GM20000 (cell line): ENCODE data around the gene MAP3K10.
"Not testable (repeated sequence)": the region's sequence is repeated elsewhere in the genome, so short reads cannot be mapped to it uniquely, and the experiment has no call there.

ENCODE experiments used
- DNase-seq: peaks from one replicate; pipeline ENCODE4 v3.0.0; 2012; ENCODE audit warnings: low spot score
- TF ChIP-seq, protein P1 (sequence below): IDR thresholded peaks from 2 replicates; pipeline ENCODE4 v1.5.1; 2012; ENCODE audit warnings: mild to moderate bottlenecking, control low read depth; ENCODE audit errors: extremely low read depth, missing control alignments

Gene MAP3K10

DNA sequence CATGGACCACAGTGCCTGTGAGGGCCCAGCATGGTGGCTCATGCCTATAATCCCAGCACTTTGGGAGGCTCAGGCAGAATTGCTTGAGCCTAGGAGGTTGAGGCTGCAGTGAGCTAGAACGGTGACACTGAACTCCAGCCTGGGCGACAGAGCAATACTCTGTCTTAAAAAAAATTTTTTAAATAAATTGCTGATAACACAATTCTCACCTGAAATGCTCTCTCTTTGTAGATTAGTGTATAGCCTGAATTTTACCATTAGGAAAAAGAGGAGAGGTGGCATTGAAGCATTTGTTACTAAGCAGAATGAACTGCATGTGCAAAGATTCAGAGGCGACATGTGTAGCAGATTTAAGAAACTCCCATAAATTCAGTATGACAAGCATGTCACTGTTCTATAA is 29.1 kb upstream of the MAP3K10 start:
- TF ChIP-seq, protein P1, sequence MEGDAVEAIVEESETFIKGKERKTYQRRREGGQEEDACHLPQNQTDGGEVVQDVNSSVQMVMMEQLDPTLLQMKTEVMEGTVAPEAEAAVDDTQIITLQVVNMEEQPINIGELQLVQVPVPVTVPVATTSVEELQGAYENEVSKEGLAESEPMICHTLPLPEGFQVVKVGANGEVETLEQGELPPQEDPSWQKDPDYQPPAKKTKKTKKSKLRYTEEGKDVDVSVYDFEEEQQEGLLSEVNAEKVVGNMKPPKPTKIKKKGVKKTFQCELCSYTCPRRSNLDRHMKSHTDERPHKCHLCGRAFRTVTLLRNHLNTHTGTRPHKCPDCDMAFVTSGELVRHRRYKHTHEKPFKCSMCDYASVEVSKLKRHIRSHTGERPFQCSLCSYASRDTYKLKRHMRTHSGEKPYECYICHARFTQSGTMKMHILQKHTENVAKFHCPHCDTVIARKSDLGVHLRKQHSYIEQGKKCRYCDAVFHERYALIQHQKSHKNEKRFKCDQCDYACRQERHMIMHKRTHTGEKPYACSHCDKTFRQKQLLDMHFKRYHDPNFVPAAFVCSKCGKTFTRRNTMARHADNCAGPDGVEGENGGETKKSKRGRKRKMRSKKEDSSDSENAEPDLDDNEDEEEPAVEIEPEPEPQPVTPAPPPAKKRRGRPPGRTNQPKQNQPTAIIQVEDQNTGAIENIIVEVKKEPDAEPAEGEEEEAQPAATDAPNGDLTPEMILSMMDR, result no peak
- DNase-seq, result no peak

DNA sequence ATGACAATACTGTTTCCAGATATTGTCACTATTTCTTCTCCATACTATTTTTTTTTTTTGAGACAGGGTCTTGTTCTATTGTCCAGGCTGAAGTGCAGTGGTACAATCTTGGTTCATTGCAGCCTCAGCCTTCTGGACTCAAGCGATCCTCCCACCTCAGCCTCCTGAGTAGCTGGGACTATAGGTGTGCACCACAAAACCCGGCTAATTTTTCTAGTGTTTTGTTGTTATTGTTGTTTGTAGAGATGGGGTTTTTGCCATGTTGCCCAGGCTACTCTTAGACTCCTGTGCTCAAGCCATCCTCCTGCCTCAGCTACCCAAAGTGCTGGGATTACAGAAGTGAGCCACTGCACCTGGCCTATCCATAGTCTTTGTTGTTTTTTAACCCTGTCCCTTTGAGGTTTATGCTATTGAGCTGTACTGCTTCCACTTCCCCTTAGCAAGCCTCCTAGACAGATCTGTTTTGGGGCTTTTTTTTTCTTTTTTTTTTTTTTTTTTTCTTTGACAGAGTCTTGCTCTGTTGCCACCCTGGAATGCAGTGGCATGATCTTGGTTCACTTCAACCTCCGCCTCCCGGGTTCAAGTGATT is 27.6 kb upstream of the MAP3K10 start:
- peak; percentile 72 for DNase-seq
- TF ChIP-seq, protein P1, result no peak

DNA sequence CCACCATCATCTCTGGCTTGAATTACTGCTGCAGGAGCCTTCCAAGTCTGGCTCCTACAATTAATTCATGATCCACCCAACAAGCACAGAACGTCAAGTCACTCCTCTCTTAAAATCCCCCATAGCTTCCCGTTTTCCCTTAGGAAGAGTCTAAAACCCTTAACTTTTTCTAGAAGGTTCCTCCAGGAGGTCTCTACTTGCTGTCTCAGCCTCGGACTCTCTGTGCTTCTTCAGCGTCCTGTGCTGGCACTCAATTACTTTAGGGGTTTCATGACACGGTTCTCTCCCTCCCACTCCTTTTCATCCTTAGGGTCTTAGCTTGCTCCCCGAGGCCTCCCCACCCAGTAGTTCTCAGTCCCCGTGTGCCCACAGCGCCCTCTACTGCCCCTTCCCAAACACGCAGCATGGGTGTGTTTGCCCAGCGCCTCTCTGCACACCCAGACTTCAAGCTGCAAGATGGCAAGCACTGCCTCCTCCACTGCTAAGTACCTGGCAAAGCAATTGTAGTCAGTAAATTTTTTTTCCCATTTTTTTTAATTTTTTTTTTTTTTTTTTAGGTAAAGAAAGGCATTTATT is 25.8 kb upstream of the MAP3K10 start:
- DNase-seq, result peak; percentile 82

DNA sequence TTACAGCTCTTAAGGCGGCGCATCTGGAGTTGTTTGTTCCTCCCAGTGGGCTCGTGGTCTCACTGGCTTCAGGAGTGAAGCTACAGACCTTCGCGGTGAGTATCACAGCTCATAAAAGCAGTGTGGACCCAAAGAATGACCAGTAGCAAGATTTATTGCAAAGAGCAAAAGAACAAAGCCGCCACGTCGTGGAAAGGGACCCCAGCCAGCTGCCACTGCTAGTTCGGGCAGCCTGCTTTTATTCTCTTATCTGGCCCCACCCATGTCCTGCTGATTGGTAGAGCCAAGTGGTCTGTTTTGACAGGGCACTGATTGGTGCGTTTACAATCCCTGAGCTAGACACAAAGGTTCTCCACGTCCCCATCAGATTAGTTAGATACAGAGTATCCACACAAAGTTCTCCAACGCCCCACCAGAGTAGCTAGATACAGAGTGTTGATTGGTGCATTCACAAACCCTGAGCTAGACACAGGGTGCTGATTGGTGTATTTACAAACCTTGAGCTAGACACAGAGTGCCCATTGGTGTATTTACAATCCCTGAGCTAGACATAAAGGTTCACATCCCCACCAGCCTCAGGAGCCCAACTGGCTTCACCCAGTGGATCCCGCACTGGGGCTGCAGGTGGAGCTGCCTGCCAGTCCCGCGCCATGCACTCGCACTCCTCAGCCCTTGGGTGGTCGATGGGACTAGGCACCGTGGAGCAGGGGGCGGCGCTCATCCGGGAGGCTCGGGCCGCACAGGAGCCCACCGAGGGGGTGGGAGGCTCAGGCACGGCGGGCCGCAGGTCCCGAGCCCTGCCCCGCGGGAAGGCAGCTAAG is 21.5 kb upstream of the MAP3K10 start:
- not testable (repeated sequence) for DNase-seq

More for the DNA sequence above, 25.8 kb upstream of the MAP3K10 start:
- TF ChIP-seq, protein P1, result peak; percentile 79

DNA sequence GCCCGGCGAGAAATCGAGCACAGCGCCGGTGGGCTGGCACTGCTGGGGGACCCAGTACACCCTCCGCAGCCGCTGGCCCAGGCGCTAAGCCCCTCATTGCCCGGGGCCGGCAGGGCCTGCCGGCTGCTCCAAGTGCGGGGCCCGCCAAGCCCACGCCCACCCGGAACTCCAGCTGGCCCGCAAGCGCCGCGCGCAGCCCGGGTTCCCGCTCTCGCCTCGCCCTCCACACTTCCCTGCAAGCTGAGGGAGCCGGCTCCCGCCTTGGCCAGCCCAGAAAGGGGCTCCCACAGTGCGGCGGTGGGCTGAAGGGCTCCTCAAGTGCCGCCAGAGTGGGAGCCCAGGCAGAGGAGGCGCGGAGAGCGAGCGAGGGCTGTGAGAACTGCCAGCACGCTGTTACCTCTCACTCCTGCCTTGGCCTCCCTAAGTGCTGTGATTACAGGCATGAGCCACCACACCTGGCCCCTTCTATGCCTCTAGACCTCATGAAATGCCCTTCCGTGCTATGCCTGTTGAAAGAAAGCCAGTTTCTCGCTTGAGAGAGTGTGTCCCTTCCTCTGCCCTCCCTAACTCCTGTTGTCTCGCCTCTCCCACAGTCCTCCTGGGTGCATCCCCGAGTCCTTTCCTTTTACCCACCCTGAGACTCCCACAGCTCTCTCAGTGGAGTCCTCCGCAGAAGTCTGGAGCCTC is 20.8 kb upstream of the MAP3K10 start:
- DNase-seq, result not testable (repeated sequence)

DNA sequence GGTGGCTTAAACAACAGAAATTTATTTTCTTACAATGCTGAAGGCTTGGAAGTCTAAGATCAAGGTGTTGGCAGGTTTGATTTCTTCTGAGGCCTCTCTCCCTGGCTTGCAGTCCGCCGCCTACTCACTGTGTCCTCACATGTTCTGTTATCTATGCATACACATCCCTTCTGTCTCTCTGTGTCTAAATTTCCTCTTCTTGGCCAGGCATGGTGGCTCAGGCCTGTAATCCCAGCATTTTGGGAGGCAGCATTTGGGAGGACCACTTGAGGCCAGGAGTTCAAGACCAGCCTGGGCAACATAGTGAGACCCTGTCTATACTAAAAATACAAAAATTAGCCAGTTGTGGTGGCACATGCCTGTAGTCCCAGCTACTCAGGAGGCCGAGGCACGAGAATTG is 19.9 kb upstream of the MAP3K10 start:
- DNase-seq, result not testable (repeated sequence)

DNA sequence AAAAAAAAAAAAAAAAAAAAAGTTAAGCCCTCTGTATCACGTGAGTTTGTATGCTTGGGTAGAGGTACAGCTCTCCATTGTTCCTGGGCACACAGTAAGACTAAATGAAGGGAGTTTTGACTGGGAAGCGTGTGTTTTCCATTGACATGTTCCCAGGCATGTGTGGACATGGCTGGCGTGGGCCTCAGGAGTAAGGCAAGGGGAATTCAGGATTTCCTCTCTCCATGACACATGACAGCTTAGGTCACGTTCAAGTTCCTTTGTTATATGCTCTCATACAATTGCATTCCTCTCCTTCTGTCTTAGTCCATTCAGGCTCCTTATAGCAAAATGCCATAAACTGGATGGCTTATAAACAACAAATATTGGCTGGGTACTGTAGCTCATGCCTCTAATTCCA is 17.1 kb upstream of the MAP3K10 start:
- TF ChIP-seq, protein P1, result no peak
- no peak for DNase-seq

DNA sequence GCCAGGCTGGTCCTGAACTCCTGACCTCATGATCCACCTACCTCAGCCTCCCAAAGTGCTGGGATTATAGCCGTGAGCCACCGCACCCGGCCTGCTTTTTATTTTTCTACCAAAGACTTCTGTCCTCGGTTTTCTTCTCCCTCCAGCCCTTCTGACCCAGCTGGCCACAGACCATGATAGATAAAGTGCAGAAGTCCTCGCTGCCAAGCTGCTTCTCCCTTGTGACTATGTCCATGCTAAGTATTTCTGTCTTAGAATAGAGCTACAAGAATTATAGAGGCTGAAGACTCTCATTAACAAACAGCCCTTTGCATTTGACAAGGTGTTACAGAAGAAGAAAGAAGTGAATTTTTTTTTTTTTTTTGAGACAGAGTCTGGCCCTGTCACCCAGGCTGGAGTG is 15.4 kb upstream of the MAP3K10 start:
- TF ChIP-seq, protein P1, result no peak
- DNase-seq, result no peak
